ENCODE measurements around the gene KDM5A.

The KDM5A gene

GRCh38 chr12:278046-278445, 111.1 kb downstream of the KDM5A start:
- Histone ChIP-seq H3K79me2 (no peaks in the 10 kb centered on the region), H3K27me3 (ENCODE audit: control insufficient read depth, insufficient read depth, low read length) (no peaks in the 10 kb centered on the region), H3K9me3 (ENCODE audit: control insufficient read depth, low read length) (no peaks in the 10 kb centered on the region), H3K4me2 (ENCODE audit: low read length) (no peak overlapping the region), H3K27ac (no peak overlapping the region), H3K4me3 (ENCODE audit: low read depth, low read length) (no peak overlapping the region), H2AFZ (no peak overlapping the region), H3K9ac (no peak overlapping the region), H3K4me1 (no peaks in the 10 kb centered on the region), H3K36me3 (ENCODE audit: control insufficient read depth, insufficient read depth, low read length) (no peaks in the 10 kb centered on the region)
- TF ChIP-seq CTCF (IDR thresholded peaks at IDR 0.05) = no peak

GRCh38 chr12:275812-276211, 113.3 kb downstream of the KDM5A start:
- Histone ChIP-seq H3K36me3 (ENCODE audit: control insufficient read depth, insufficient read depth, low read length) (no peaks in the 10 kb centered on the region), H3K9ac (no peak overlapping the region), H3K27me3 (ENCODE audit: control insufficient read depth, insufficient read depth, low read length) (no peaks in the 10 kb centered on the region), H3K27ac (no peak overlapping the region), H3K4me2 (ENCODE audit: low read length) (no peak overlapping the region), H3K4me3 (ENCODE audit: low read depth, low read length) (no peak overlapping the region), H3K79me2 (no peaks in the 10 kb centered on the region), H2AFZ (no peak overlapping the region), H3K9me3 (ENCODE audit: control insufficient read depth, low read length) (no peaks in the 10 kb centered on the region), H3K4me1 (no peaks in the 10 kb centered on the region)
- no peak for TF ChIP-seq CTCF (IDR thresholded peaks at IDR 0.05)

- H2AFZ ChIP-seq = no peak overlapping the region
- no peak overlapping the region for H3K27ac ChIP-seq
- peaks cover 2% of the 10 kb centered on the region for H3K4me1 ChIP-seq
- no peak overlapping the region for H3K9ac ChIP-seq
- no peak overlapping the region for H3K4me2 ChIP-seq (ENCODE audit: low read length)
- no peak for TF ChIP-seq CTCF (IDR thresholded peaks at IDR 0.05)
- no peaks in the 10 kb centered on the region for H3K36me3 ChIP-seq (ENCODE audit: control insufficient read depth, insufficient read depth, low read length)
- no peaks in the 10 kb centered on the region for H3K9me3 ChIP-seq (ENCODE audit: control insufficient read depth, low read length)
- no peaks in the 10 kb centered on the region for H3K79me2 ChIP-seq
- no peaks in the 10 kb centered on the region for H3K27me3 ChIP-seq (ENCODE audit: control insufficient read depth, insufficient read depth, low read length)
- no peak overlapping the region for H3K4me3 ChIP-seq (ENCODE audit: low read depth, low read length)
Measured at GRCh38 chr12:273382-273781, 115.7 kb downstream of the KDM5A start.

- Histone ChIP-seq H3K36me3 (ENCODE audit: control insufficient read depth, insufficient read depth, low read length) (no peaks in the 10 kb centered on the region), H3K4me1 (peaks cover 6% of the 10 kb centered on the region), H3K4me3 (ENCODE audit: low read depth, low read length) (no peak overlapping the region), H2AFZ (no peak overlapping the region), H3K27me3 (ENCODE audit: control insufficient read depth, insufficient read depth, low read length) (no peaks in the 10 kb centered on the region), H3K4me2 (ENCODE audit: low read length) (no peak overlapping the region), H3K27ac (no peak overlapping the region), H3K9ac (no peak overlapping the region), H3K9me3 (ENCODE audit: control insufficient read depth, low read length) (no peaks in the 10 kb centered on the region), H3K79me2 (no peaks in the 10 kb centered on the region)
- TF ChIP-seq CTCF (IDR thresholded peaks at IDR 0.05) = no peak
Measured at GRCh38 chr12:272942-273341, 116.2 kb downstream of the KDM5A start.

GRCh38 chr12:271161-271560, 118.0 kb downstream of the KDM5A start:
- Histone ChIP-seq H3K27me3 (ENCODE audit: control insufficient read depth, insufficient read depth, low read length) (no peaks in the 10 kb centered on the region), H3K27ac (no peak overlapping the region), H3K4me3 (ENCODE audit: low read depth, low read length) (no peak overlapping the region), H3K9ac (no peak overlapping the region), H2AFZ (no peak overlapping the region), H3K4me1 (peaks cover 10% of the 10 kb centered on the region), H3K9me3 (ENCODE audit: control insufficient read depth, low read length) (no peaks in the 10 kb centered on the region), H3K4me2 (ENCODE audit: low read length) (no peak overlapping the region), H3K36me3 (ENCODE audit: control insufficient read depth, insufficient read depth, low read length) (no peaks in the 10 kb centered on the region), H3K79me2 (no peaks in the 10 kb centered on the region)
- TF ChIP-seq CTCF (IDR thresholded peaks at IDR 0.05) = no peak
